ENCODE data around the gene RASAL2.
"Not testable (repeated sequence)": the region's sequence is repeated elsewhere in the genome, so short reads cannot be mapped to it uniquely, and the experiment has no call there.

Gene RASAL2

DNA sequence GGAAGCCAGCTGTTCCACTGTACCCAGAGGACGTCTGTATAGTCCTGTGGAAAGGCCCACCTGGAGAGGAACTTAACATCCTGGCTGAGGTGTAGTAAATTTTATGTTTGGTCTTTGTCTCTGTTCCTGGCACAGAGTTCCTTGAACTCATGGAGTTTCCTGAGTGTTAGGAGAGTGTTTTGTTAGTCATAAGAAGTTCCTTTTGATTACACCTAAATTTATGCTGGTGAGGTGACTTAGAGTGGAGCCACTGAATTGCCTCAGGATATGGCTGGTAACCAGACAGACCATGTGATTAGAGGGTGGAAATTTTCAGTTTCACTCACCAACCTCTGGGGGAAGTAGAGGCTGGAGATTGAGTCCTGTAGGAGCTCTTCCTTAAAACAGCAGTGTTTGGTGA, 57.9 kb downstream of the RASAL2 start:
- no peak for DNase-seq (ENCODE audit: low read depth in 1 of 2, low spot score in 1 of 2)

DNA sequence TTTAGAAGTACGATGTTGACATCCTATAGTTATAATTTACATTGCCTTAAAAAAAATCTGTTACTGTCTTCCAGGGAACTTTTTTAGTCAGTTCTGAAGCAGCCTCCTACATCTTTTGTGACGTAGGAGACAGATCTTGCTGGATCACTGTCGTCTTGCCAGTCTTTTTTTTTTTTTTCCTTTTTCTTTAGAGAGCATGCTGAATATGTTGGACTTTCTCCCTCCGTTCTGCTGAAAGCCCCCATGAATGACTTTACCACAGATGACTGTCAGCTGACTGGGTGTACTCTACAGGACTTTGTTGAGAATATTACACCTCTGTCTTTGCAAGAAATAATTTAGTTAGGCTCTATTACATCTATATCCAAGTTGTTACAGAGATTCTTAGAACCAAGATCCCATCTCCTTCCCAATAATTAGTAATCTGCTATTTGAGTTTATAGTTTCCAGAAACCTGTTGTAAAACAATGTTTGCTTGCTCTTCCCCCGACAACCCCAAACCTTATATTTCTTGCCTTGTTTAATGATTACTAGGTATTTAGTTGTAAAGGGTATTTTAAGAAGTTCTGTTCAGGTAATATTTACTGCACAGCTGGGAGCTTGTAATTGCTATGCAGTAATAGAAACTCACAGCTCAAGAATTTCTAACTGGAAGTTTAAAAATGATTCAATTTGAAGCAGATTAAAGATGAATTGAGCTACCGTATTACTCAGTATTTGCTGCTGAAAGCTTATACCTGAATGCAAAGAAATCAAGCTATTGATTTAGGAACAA, 61.8 kb downstream of the RASAL2 start:
- no peak for DNase-seq (ENCODE audit: low read depth in 1 of 2, low spot score in 1 of 2)

DNA sequence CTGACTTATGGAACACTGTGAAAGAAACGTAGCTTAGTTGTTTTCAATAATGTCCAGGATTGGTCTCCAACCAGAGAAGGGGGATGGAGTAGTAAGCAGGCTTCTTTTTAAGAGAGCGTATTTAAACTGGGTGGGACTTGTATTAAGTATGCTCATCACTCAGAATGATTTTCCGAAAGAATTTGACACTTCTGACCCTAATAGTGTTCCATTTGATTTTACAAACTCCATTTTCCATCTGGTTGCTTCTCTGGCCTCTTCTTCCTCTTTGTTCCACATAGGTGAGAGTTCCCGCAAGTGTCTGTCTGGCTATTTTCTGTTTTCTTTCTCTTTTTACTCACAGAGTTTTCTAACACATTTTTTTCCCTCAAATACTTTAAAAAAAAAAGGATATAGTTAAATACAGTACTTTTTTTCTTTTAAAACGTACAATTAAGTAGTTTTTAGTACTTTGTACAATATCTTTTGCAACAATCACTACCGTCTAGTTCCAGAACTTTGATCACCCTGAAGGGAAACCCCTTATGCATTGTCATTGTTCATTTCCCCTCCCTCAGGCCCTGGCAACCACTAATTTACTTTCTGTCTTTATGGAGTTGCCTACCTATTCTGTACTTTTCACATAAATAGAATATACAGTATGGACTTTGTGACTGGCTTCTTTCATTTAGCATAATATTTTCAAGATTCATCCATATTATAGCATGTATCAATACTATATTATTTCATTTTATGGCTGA, 67.0 kb downstream of the RASAL2 start:
- DNase-seq (ENCODE audit: low read depth in 1 of 2, low spot score in 1 of 2): no peak

DNA sequence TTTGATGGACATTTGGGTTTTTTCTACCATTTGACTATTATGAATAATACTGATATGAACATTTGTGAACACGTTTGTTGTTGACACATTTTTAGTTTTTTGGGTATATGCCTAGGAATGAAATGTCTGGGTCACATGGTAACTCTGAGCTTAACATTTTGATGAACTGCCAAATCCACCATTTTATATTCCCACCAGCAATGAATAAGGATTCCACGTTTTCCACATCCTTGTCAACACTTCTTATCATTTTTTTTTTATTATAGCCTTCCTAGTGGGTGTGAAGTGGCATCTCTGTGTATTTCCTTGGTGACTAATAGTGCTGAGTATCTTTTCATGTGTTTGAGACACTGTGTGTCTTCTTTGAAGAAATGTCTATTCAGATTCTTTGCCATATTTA, 67.6 kb downstream of the RASAL2 start:
- DNase-seq (ENCODE audit: low read depth in 1 of 2, low spot score in 1 of 2): no peak

DNA sequence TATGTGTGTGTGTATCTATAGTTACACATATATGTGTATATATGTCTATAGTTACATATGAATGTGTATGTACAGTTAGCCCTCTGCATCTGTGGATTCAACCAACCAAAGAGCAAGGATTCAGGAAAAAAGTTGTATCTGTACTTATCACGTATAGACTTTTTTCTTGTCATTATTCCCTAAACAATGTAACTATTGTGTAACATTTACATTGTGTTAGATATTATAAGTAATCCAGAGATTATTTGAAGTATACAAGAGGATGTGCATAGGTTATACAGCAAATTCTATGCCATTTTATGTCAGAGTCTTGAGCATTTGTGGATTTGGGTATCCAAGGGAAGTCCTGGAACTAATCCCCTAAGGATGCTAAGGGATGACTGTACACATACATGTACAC, 71.3 kb downstream of the RASAL2 start:
- no peak for DNase-seq (ENCODE audit: low read depth in 1 of 2, low spot score in 1 of 2)

DNA sequence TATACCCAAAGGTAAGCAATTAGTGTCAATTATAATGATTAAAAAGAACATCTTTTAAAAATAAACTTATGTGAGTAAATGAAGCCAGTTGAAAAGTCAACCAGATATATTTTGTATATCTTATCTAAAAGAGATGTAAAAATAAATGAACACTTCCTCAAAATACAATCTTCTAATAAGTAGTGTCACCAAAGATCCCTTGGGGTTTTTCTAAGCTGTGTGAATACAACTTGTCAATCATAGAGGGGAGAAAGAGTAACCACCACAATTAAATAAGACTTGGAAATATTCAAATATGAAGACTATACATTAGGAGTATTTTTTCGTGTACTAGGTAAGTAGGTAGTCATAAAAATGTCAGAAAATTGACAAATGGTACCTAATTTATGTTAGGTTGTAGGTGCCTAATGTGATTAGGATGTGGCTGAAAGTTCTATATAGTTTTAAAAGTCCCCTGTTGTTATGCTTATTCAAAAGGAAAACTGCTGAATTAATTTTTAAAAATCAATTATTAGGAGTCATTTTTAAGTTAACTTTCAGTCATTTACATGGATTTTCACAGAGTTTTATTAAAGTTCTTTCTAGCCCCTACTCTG, 72.6 kb downstream of the RASAL2 start:
- no peak for DNase-seq (ENCODE audit: low read depth in 1 of 2, low spot score in 1 of 2)

DNA sequence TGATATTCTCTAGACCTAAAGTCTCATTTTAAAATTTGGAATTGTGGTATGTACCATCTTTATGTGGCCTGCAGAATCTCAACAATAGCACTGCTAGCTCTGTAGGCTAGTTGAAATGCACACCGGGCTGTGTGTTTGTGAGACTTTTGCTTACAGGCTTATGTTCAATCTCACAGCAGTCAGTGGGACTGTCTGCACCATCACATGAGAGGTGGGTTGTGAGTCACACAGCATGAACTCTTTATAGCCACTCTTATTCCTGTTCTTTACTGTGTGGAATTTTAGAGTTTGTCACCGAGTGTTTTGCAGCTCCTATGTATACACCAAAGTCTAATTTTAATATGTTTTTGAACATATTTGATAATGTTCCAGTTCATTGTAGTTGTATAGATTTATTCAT, 74.6 kb downstream of the RASAL2 start:
- DNase-seq (ENCODE audit: low read depth in 1 of 2, low spot score in 1 of 2): no peak

DNA sequence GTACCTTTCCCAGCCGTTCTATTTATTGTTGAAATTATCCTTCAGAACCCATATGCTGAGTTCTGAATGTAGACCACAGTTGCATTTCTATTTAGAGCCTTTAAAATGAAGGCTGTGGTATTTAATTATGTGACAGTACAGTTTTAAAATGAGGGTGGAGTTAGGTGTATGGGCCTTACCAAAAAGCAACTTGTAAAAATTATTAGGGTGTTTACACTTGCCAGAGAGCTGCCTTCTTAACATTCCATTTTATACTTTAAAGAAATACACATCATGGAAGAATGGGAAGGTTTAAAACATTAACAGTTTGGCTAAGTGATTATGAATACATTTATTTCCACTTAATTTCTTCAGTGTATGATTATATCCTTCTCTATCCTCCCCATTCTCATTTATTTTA, 75.7 kb downstream of the RASAL2 start:
- DNase-seq (ENCODE audit: low read depth in 1 of 2, low spot score in 1 of 2): no peak

DNA sequence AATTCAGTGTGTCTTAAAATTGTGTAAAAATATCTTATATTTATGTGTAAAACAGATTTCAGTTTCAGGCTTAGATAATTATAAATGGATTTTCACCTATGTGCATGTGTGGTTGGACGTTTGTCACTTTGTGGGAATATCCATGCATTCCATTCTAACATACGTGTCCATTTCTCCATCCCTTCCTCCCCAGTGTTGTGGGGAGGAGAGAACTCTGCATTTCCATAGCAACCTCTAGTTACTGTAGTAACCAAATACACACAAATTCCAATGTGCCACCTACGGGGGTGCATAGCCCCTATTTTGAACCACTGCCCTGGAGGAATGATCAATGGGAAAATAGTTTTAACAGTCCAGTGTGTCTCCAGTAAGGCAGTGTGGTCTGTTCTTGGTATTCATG, 79.0 kb downstream of the RASAL2 start:
- no peak for DNase-seq (ENCODE audit: low read depth in 1 of 2, low spot score in 1 of 2)

DNA sequence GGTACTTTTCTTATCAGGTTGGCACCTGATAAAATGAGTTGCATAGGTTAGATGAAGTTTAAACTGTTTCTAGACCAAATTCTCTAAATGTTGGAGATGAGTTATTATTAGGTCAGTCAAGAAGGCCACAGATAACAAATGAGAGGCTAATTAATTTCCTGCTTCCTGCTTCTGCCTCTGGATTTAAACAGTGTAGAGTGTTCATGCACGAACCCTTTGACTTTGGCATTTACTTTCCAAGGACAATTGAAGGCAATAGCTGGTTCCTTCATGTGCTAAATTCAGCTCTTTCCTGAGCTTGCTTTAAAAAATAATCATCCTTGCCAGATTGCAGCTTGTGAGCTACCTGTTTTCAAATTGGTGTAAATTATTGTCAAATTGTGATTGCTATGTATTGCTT, 80.6 kb downstream of the RASAL2 start:
- DNase-seq (ENCODE audit: low read depth in 1 of 2, low spot score in 1 of 2): no peak

DNA sequence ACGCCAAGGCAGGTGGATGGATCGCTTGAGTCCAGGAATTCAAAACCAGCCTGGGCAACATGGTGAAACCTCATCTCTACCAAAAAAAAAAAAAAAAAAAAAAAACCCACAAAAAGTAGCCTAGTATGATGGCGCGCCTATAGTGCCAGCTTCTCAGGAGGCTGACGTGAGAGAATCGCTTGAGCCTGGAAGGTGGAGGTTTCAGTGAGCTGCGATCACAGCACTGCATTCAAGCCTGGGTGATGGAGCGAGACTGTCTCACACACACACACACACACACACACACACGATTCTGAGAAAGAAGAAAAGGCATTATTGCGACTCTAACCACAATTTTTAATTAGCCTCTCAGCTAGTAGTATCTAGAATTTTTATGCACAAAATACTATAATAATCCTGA, 86.5 kb downstream of the RASAL2 start:
- no peak for DNase-seq (ENCODE audit: low read depth in 1 of 2, low spot score in 1 of 2)

DNA sequence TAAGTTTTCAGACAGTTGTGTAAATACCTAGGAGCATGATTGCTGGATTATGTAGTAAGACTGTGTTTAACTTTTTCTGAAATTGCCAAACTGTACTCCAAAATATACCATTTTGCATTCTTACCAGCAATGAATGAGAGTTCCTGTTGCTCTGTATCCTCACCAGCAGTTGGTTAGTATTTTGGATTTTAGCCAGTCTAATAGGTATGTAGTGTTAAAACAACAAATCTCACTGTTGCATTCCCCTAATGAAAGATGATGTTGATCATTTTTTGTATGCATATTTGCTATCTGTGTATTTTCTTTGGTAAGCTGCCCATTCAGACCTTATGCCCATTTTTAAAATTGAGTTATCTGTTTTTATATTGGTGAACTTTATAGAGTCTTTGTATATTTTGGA, 89.9 kb downstream of the RASAL2 start:
- DNase-seq (ENCODE audit: low read depth in 1 of 2, low spot score in 1 of 2): no peak

DNA sequence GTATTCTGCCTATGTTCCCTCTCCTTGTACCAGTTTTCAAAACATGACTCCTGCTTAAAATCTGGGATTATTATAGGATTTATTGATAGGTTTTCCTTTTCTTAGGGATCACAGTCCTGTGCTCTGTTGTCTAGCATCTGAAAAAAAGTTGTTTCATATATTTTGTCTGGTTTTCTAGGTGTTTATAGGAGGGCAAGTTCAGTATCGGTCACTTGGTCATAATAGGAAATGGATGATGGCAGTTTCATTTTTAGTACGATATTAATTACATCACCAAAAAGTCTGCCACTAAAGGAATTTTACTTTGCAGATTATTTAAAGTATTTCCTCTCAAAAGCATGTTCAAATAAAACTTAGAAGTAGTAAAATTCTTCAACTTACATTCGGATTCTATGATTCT, 94.4 kb downstream of the RASAL2 start:
- no peak for DNase-seq (ENCODE audit: low read depth in 1 of 2, low spot score in 1 of 2)

DNA sequence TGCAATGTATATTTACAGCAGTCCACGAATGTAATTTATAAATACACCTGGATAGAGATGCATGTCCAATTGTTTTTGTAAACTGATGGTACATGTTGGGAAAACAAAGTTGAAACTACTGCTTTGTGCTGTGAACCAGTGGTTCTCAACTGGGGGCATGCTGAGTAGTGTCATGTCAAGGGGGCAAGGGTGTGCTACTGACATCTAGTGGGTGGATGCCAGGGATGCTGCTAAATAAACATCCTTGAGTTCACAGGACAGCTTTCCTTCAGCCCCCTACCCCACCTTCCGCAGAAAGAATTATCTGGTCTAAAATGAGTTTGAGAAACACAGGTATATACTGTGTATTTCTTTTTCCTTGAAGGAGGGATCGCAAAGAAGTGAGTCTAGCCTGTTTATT, 95.9 kb downstream of the RASAL2 start:
- DNase-seq (ENCODE audit: low read depth in 1 of 2, low spot score in 1 of 2): no peak

DNA sequence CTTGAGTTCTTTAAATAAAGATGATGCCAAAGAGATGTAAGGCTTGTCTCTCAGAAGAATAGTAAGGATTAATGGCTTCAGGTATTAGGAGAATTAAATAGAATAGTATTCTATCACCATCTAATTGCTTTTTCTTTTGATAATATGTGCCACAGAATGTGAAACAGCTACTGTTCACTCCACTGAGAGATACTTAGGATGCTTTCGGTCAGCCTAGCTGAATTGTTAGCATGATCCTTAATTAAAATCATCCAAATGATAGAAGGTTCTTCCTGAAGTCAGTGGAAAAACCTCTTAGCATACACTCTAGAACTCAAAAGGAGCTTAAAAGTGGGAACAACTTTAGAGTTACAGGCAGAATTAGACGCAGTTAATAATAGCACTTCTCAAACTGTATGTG, 97.0 kb downstream of the RASAL2 start:
- no peak for DNase-seq (ENCODE audit: low read depth in 1 of 2, low spot score in 1 of 2)

DNA sequence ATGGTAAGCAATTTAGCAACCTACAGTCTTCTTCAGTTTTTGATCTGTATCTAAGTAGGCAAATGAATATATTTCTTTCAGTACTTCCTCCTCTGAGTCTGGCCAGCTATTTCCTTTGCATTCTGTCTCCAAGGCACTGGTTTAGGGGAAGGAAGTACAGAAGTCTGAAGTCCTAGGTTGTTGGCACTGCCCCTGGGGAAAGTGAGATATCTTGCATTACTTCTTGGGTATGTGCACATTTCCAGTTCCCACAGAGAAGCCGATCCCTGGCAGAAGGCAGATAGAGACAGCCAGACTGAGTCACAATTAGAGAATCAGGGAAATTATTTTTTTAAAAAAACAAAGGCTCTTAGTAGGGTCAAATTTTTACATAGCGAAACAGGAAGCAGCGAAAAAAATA, 98.8 kb downstream of the RASAL2 start:
- no peak for DNase-seq (ENCODE audit: low read depth in 1 of 2, low spot score in 1 of 2)

DNA sequence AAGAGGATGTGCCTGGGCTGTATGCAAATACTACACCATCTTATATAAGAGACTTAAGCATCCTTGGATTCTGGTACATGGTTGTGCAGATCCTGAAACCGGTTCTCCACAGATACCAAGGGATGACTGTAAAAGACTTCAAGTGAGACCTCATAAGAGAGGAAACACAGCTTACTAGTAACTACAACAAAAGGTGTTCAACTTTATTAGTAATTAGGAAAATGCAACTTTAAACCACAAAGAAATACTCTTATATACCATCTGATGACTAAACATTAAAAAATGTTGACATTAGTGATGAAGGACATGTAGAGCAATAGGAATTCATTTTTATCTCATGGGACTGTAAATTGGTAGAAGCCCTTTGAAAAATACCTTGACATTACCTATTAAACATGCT, 102.7 kb downstream of the RASAL2 start:
- no peak for DNase-seq (ENCODE audit: low read depth in 1 of 2, low spot score in 1 of 2)

DNA sequence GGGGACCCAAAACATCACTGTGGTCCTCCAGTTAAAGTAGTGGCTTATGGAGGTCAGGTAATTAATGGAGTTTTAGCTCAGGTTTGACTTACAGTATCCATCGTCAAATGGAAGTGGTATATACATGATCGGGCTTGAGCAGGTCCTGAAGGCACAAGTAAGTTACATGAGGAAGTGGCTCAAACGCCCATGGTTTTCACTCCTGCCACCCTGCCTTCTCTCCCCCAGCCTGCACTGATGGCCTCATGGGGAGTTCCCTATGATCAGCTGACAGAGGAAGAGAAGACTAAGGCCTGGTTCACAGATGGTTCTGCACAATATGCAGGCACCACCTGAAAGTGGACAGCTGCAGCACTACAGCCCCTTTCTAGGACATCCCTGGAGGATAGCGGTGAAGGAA, 108.2 kb downstream of the RASAL2 start:
- not testable (repeated sequence) for DNase-seq (ENCODE audit: low read depth in 1 of 2, low spot score in 1 of 2)

DNA sequence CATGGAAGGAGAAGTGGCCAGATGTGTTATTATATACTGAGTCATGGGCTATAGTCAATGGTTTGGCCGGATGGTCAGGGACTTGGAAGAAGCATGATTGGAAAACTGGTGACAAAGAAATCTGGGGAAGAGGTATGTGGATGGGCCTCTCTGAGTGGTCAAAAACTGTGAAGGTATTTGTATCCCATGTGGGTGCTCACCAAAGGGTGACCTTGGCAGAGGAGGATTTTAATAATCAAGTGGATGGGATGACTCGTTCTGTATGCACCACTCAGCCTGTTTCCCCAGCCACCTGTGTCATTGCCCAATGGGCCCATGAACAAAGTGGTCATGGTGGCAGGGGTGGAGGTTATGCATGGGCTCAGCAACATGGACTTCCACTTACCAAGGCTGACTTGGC, 108.6 kb downstream of the RASAL2 start:
- not testable (repeated sequence) for DNase-seq (ENCODE audit: low read depth in 1 of 2, low spot score in 1 of 2)

DNA sequence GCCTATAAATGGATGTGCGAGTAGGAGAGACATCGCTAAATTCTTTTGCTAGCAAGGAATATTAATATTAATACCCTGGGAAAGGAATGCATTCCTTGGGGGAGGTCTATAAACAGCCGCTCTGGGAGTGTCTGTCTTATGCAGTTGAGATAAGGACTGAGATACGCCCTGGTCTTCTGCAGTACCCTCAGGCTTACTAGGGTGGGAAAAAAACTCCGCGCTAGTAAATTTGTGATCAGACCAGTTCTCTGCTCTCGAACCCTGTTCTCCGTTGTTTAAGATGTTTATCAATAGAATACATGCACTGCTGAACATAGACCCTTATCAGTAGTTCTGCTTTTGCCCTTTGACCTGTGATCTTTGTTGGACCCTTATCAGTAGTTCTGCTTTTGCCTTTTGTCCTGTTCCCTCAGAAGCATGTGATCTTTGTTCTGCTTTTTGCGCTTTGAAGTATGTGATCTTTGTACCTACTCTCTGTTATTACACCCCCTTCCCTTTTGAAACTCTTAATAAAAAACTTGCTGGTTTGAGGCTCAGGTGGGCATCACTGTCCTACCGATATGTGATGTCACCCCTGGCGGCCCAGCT, 114.5 kb downstream of the RASAL2 start:
- not testable (repeated sequence) for DNase-seq (ENCODE audit: low read depth in 1 of 2, low spot score in 1 of 2)

DNA sequence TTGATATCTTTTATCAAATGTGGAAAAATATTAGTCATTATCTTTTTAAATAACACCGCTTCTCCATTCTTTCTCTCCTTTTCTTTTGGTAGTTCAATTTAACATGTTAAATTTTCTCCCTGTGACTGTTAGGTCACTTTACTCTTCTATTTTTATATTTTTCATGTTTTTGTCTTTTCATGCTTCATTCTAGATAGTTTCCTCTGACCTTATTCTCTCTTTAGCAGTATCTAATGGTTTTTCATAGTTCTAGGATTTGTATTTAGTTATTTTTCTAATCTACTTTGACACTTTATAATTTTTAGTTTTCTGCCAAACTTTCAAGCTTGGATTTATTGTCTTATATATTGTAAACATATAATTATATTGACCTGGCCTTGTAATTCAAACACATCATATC, 116.0 kb downstream of the RASAL2 start:
- DNase-seq (ENCODE audit: low read depth in 1 of 2, low spot score in 1 of 2): no peak

DNA sequence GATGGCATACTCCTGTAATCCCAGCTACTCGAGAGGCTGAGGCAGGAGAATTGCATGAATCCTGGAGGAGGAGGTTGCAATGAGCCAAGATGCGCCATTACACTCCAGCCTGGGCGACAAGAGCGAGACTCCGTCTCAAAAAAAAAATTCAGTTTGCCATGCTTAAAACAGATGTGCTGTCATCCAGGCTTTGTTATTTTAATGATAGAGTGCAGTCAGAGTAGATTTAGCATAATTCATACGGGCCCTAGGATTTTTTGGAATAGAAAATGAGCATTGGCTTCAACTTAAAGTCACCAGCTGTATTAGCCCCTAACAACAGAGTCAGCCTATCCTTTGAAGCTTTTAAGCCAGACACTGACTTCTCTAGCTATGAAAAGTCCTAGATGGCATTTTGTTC, 124.6 kb downstream of the RASAL2 start:
- no peak for DNase-seq (ENCODE audit: low read depth in 1 of 2, low spot score in 1 of 2)

All from stimulated activated CD4-positive, alpha-beta T cell treated with anti-CD3 and anti-CD28 coated beads, Interleukin-15, amount 100 ng/mL, for 1 hour (primary cell).